Smooth muscle cell (in vitro differentiated cells): Measurements from ENCODE around the gene SPRY2. TPM values are rescaled to one million over a fixed set of nuclear protein-coding genes. Genes with fewer than 3 reads are reported as not detected.

Experiments used
- DNase-seq: peaks from one replicate; lab custom pipeline; 2025; ENCODE audit not compliant: unreplicated experiment; lab: John Stamatoyannopoulos, UW
- H2AFZ ChIP-seq: fragments of 200-600 bp; sonication (generic); 2 replicates; pipeline ENCODE4 v1.6.0; 2016; ENCODE audit warnings: antibody characterized with exemption, low read depth, mild to moderate bottlenecking
- H3F3A ChIP-seq: fragments of 200-600 bp; sonication (generic); 2 replicates; pipeline ENCODE4 v1.6.0; 2017; ENCODE audit warnings: antibody characterized with exemption, low read depth
- H3K27ac ChIP-seq: fragments of 200-600 bp; sonication (generic); 2 replicates; pipeline ENCODE4 v1.5.1; 2016; ENCODE audit warnings: low read depth, mild to moderate bottlenecking
- H3K27me3 ChIP-seq: fragments of 200-600 bp; sonication (generic); 2 replicates; pipeline ENCODE4 v1.6.1; 2016; ENCODE audit warnings: low read depth, mild to moderate bottlenecking
- H3K36me3 ChIP-seq: fragments of 200-600 bp; sonication (generic); 2 replicates; pipeline ENCODE4 v1.5.1; 2016; ENCODE audit warnings: low read depth
- H3K4me1 ChIP-seq: fragments of 200-600 bp; sonication (generic); 2 replicates; pipeline ENCODE4 v1.5.1; 2016; ENCODE audit warnings: low read depth
- H3K4me2 ChIP-seq: fragments of 200-600 bp; sonication (generic); 2 replicates; pipeline ENCODE4 v1.6.0; 2016; ENCODE audit warnings: mild to moderate bottlenecking
- H3K4me3 ChIP-seq: fragments of 200-600 bp; sonication (generic); 2 replicates; pipeline ENCODE4 v1.5.1; 2016; ENCODE audit warnings: mild to moderate bottlenecking
- H3K79me2 ChIP-seq: fragments of 200-600 bp; sonication (generic); 2 replicates; pipeline ENCODE4 v1.6.0; 2016; ENCODE audit warnings: low read depth, mild to moderate bottlenecking
- H3K9ac ChIP-seq: fragments of 200-600 bp; sonication (generic); 2 replicates; pipeline ENCODE4 v1.6.0; 2016; ENCODE audit warnings: low read depth
- H3K9me3 ChIP-seq: fragments of 200-600 bp; sonication (generic); replicated peaks from 2 replicates; pipeline ENCODE4 v1.5.1; 2016; ENCODE audit warnings: low read depth
- H4K20me1 ChIP-seq: fragments of 200-600 bp; sonication (generic); 2 replicates; pipeline ENCODE4 v1.6.0; 2016; ENCODE audit warnings: low read depth
- WGBS: methylation state at CpG from one replicate; pipeline ENCODE4 v1.1.7; 2016; ENCODE audit warnings: low lambda C conversion rate; 5-methylcytosine and 5-hydroxymethylcytosine counted together
- polyA plus RNA-seq: library from polyadenylated mRNA; unstranded; fragments of >200 nt; fragmentation: Nextera tagmentation; extraction: Ambion mirVana; gene quantifications from 2 replicates; pipeline ENCODE4 v1.2.1, GENCODE V29; 2016
- small RNA-seq: library from RNA; depleted of rRNA; stranded (forward); fragments of <200 nt; gene quantifications from one replicate; pipeline ENCODE3, GENCODE V24; 2014
- total RNA-seq: library from RNA; depleted of rRNA; stranded (reverse); fragments of >200 nt; gene quantifications from 2 replicates; pipeline ENCODE4 v1.2.3, GENCODE V29; 2014
- TF ChIP-seq, protein P1 (sequence below): fragments of 200-600 bp; sonication (generic); IDR thresholded peaks from 2 replicates; pipeline ENCODE4 v1.5.1; 2017; ENCODE audit warnings: borderline replicate concordance, mild to moderate bottlenecking, antibody characterized with exemption; ENCODE audit not compliant: insufficient read depth, poor library complexity, severe bottlenecking

Gene SPRY2
- total and polyA plus RNA-seq, 2 experiments from 2014 or later, result 92.6 to 154 TPM

DNA sequence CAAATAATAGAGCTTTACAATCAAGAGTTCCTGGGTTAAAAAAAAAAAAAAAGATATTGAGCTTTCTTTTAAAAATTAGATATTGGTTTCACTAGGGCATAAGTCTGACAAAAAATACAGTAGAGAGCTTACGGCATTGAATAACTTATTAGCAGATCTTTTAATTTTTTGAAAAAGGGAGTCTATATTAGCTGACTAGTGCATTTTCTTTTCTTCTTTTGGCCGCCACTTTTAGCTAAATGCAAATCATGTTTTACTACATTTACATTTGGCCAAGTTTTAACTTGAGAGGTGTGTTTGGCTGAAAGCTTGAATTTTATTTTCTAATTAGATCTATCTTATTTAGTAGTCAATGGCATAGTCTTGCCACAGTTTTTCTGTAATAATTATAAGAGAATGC, 43.4 kb downstream of the SPRY2 start:
- TF ChIP-seq, protein P1, sequence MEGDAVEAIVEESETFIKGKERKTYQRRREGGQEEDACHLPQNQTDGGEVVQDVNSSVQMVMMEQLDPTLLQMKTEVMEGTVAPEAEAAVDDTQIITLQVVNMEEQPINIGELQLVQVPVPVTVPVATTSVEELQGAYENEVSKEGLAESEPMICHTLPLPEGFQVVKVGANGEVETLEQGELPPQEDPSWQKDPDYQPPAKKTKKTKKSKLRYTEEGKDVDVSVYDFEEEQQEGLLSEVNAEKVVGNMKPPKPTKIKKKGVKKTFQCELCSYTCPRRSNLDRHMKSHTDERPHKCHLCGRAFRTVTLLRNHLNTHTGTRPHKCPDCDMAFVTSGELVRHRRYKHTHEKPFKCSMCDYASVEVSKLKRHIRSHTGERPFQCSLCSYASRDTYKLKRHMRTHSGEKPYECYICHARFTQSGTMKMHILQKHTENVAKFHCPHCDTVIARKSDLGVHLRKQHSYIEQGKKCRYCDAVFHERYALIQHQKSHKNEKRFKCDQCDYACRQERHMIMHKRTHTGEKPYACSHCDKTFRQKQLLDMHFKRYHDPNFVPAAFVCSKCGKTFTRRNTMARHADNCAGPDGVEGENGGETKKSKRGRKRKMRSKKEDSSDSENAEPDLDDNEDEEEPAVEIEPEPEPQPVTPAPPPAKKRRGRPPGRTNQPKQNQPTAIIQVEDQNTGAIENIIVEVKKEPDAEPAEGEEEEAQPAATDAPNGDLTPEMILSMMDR, result no peak
- Histone ChIP-seq H4K20me1 (no peaks in the 10 kb centered on the region), H3K9ac (no peak overlapping the region), H3K36me3 (no peaks in the 10 kb centered on the region), H3K79me2 (no peaks in the 10 kb centered on the region), H3K4me1 (peaks cover 2% of the 10 kb centered on the region), H3K9me3 (no peaks in the 10 kb centered on the region), H3K27ac (no peak overlapping the region), H3F3A (no peaks in the 10 kb centered on the region), H2AFZ (no peak overlapping the region), H3K4me3 (no peak overlapping the region), H3K27me3 (no peaks in the 10 kb centered on the region), H3K4me2 (no peak overlapping the region)
- 71% methylated on average over 2 of the region's 2 CpGs for WGBS
- DNase-seq, result no peak

DNA sequence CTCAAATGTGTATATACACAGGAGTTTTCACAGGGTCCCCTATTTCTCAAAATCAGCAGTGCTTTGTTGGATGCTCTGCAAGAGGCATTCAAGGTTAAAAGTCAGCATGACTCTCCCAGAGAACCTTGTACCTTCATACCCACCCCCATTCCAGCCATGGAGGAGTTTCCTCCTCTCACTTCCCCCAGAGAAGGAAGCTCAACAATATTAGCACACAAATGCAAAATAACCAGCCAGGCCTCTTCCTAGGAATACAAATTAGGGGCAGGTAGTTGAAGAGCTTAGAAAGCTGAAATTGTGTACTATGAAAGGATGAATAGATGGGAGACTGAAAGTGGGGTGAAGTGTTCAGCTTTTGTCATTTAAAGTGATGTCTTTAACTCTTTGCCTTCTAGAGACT, 43.8 kb downstream of the SPRY2 start:
- Histone ChIP-seq H3K9ac (no peak overlapping the region), H3K4me2 (no peak overlapping the region), H3K27ac (no peak overlapping the region), H3K4me3 (no peak overlapping the region), H3K4me1 (peaks cover 2% of the 10 kb centered on the region), H3K36me3 (no peaks in the 10 kb centered on the region), H3F3A (no peaks in the 10 kb centered on the region), H3K27me3 (no peaks in the 10 kb centered on the region), H2AFZ (no peak overlapping the region), H3K79me2 (no peaks in the 10 kb centered on the region), H4K20me1 (no peaks in the 10 kb centered on the region), H3K9me3 (no peaks in the 10 kb centered on the region)
- no peak for DNase-seq
- TF ChIP-seq, protein P1, result no peak

DNA sequence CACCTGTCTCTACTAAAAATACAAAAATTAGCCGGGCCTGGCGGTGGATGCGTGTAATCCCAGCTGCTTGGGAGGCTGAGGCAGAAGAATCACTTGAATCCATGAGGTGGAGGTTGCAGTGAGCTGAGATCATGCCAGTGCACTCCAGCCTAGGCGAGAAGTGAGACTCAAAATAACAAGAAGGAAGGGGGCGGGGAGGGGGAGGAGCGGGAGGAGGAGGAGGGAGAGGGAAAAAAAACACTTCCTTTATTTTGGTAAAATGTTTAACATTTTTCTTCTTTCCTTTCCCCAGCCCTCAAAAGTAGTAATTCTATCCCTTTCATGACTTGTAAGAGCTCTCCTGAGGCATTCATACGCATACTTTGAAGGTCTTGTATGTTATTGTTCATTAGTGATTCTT, 44.3 kb downstream of the SPRY2 start:
- Histone ChIP-seq H4K20me1 (no peaks in the 10 kb centered on the region), H3F3A (no peaks in the 10 kb centered on the region), H3K27ac (no peak overlapping the region), H3K27me3 (no peaks in the 10 kb centered on the region), H3K36me3 (no peaks in the 10 kb centered on the region), H3K9ac (no peak overlapping the region), H3K4me3 (no peak overlapping the region), H3K4me1 (peaks cover 2% of the 10 kb centered on the region), H3K79me2 (no peaks in the 10 kb centered on the region), H3K4me2 (no peak overlapping the region), H3K9me3 (no peaks in the 10 kb centered on the region), H2AFZ (no peak overlapping the region)
- DNase-seq, result no peak
- WGBS, result 77% methylated on average over 5 of the region's 7 CpGs
- TF ChIP-seq, protein P1, result no peak

DNA sequence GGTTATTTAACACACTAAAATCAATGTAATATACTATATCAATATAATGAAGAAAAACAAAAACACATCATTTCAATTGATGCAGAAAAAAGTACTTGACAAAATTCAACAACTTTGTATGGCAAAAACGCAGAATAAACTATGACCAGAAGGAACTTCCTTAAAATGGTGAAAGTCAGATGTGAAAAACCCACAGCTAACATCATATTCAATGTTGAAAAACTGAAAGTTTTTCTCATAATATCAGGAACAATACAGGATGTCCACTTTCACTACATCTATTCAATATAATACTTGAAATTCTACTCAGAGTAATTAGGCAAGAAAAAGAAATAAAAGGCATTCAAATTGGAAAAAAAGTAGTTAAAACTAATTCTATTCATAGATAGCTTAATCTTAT, 50.3 kb downstream of the SPRY2 start:
- 100% methylated on average over 1 of the region's 1 CpG for WGBS
- no peak overlapping the region for H3K9ac ChIP-seq
- H3F3A ChIP-seq, result no peaks in the 10 kb centered on the region
- H3K9me3 ChIP-seq, result no peaks in the 10 kb centered on the region
- TF ChIP-seq, protein P1, result no peak
- no peak overlapping the region for H3K4me2 ChIP-seq
- no peak for DNase-seq
- H3K27ac ChIP-seq, result no peak overlapping the region
- H2AFZ ChIP-seq, result no peak overlapping the region
- no peaks in the 10 kb centered on the region for H3K79me2 ChIP-seq
- H3K27me3 ChIP-seq, result no peaks in the 10 kb centered on the region
- H4K20me1 ChIP-seq, result no peaks in the 10 kb centered on the region
- no peak overlapping the region for H3K4me3 ChIP-seq
- no peaks in the 10 kb centered on the region for H3K4me1 ChIP-seq
- H3K36me3 ChIP-seq, result no peaks in the 10 kb centered on the region

Small RNA genes within 50 kb of the gene (small RNA-seq; reads per million reads assigned to genes)
- not detected for gene RNU6-61P
